ENCODE results near the gene DOK5. TPM values are rescaled to one million over a fixed set of nuclear protein-coding genes. Genes with fewer than 3 reads are reported as not detected.

Gene DOK5
- total and polyA plus RNA-seq, 10 of the 15 experiments (the other 5 are each of a cell fraction or from before 2014, with no cell fraction given), result 0.03 TPM; not detected in 9

DNA sequence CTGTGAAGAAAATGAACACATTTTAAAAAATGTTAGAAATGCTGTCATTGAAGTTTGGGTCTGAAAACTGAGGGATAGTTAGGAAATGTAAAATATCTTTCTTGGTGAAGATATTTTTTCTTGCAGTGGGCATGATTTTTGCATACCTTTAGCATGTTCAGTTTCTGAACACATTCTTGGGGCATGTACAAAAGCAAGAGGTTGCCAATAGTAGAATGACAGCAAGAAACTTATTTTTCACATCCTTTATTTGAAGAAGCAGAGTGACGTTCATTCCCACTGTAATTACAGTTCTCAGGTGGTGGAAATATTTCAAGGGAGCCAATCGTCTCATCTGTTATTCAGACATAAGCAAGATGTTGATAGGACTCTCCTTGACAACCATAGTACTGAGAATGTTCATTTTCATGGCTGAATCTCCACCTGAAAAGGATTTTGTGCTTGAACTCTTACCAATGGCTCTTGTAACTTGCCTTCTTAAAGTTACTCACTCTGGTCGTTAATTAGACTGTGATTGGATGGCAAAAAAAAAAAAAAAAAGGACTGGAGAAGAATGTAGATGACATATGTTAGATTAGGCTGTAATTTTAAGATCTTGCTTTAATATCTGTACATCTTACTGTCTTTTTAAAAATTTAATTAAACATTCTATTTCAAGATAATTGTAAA, 74.4 kb downstream of the DOK5 start:
- no peaks in the 10 kb centered on the region for H4K20me1 ChIP-seq (ENCODE audit: control insufficient read depth, insufficient read depth)
- no peaks in the 10 kb centered on the region for H3K4me1 ChIP-seq (ENCODE audit: control insufficient read depth, insufficient read depth, low read length)
- H3K9ac ChIP-seq (ENCODE audit: control insufficient read depth, insufficient read depth, low read length), result no peak overlapping the region
- H3K4me2 ChIP-seq (ENCODE audit: control insufficient read depth, insufficient read depth), result no peak overlapping the region
- no peak for FAIRE-seq
- WGBS (ENCODE audit: insufficient coverage, insufficient replicate concordance, low lambda C conversion rate, missing lambda C conversion rate), result 6% methylated on average over 3 of the region's 3 CpGs
- no peak overlapping the region for H2AFZ ChIP-seq (ENCODE audit: control insufficient read depth, low read depth, low read length)
- ChIA-PET CTCF (interaction anchor here (0.6 kb wide), 1 partner anchor 1224 kb away, joined by 4 read pairs; no protein-coding TSS in a partner anchor), SMC1A (ENCODE audit: uncharacterized antibody, unreplicated experiment) (no interaction called here), RAD21 (ENCODE audit: unreplicated experiment) (no interaction called here), POLR2A (no interaction called here)
- no peaks in the 10 kb centered on the region for H3K79me2 ChIP-seq (ENCODE audit: control insufficient read depth, insufficient read depth, low read length)
- H3K27me3 ChIP-seq (replicated peaks in 1 of 2; ENCODE audit: control insufficient read depth in 2 of 2, insufficient read depth in 2 of 2, low read length in 1 of 2), result no peaks in the 10 kb centered on the region
- no TSS peak for BruUV-seq (replicated peaks)
- peak; percentile 63; the same call in 1 of the 2 replicates for TF ChIP-seq NFXL1 (IDR thresholded peaks at IDR 0.05; ENCODE audit: borderline replicate concordance)
- no peak for TF ChIP-seq CEBPB (IDR thresholded peaks at IDR 0.05; ENCODE audit: borderline replicate concordance in 1 of 2, low read depth in 2 of 2, low read length in 2 of 2)
- TF ChIP-seq CREB1 (IDR thresholded peaks at IDR 0.05; ENCODE audit: low read depth), result no peak
- TF ChIP-seq YY1 (IDR thresholded peaks at IDR 0.05; ENCODE audit: low read depth, low read length), result no peak
- TF ChIP-seq ZNF24 (IDR thresholded peaks at IDR 0.05), result no peak
- ATAC-seq, result no peak
- in situ Hi-C loops (cut with MboI), result no loop called here
- no peak for DNase-seq (ENCODE audit: low read depth, low spot score)
- H3K27ac ChIP-seq (ENCODE audit: control insufficient read depth, insufficient read depth), result no peak overlapping the region
- H3K9me3 ChIP-seq (replicated peaks; ENCODE audit: control insufficient read depth, insufficient read depth, low read length), result no peaks in the 10 kb centered on the region
- intact Hi-C loops (cut with micrococcal nuclease; ENCODE audit: unreplicated experiment), result no loop called here
- H3K4me3 ChIP-seq, result no peak overlapping the region
- H3K36me3 ChIP-seq (ENCODE audit: control insufficient read depth in 2 of 2, insufficient read depth in 2 of 2, low read length in 1 of 2), result no peaks in the 10 kb centered on the region

DNA sequence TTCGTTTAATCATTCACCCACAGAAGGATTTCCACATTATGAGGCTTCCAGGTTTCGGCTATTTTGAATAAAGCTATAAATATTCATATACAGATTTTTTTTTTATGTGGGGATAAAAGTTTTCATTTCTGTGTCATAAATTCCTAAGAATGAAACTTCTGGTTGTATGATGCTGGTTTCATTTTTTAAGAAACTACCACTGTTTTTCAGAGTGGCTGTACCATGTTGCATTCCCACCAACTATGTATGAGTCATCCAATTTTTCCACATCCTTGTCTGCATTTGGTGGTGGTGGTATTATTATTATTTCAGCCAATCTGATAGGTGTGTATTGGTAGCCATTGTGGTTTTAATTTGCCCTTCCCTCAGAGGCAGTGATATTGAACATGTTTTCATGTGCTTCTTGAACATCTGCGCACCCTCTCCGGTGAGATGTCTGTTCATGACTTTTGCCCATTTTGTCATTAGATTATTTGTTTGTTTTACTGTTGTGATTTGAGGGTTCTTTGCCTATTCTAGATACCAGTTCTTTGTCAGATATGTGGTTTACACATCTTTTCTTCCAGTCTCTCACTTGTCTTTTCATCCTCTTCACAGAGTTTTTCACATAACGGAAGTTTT, 75.5 kb downstream of the DOK5 start:
- RAD21 ChIA-PET (ENCODE audit: unreplicated experiment), result no interaction called here
- Histone ChIP-seq H2AFZ (ENCODE audit: control insufficient read depth, low read depth, low read length) (no peak overlapping the region), H3K4me3 (no peak overlapping the region), H4K20me1 (ENCODE audit: control insufficient read depth, insufficient read depth) (no peaks in the 10 kb centered on the region), H3K9ac (ENCODE audit: control insufficient read depth, insufficient read depth, low read length) (no peak overlapping the region), H3K79me2 (ENCODE audit: control insufficient read depth, insufficient read depth, low read length) (no peaks in the 10 kb centered on the region), H3K27ac (ENCODE audit: control insufficient read depth, insufficient read depth) (no peak overlapping the region), H3K4me1 (ENCODE audit: control insufficient read depth, insufficient read depth, low read length) (no peaks in the 10 kb centered on the region), H3K9me3 (replicated peaks; ENCODE audit: control insufficient read depth, insufficient read depth, low read length) (no peaks in the 10 kb centered on the region), H3K27me3 (replicated peaks in 1 of 2; ENCODE audit: control insufficient read depth in 2 of 2, insufficient read depth in 2 of 2, low read length in 1 of 2) (no peaks in the 10 kb centered on the region), H3K36me3 (ENCODE audit: control insufficient read depth in 2 of 2, insufficient read depth in 2 of 2, low read length in 1 of 2) (no peaks in the 10 kb centered on the region), H3K4me2 (ENCODE audit: control insufficient read depth, insufficient read depth) (no peak overlapping the region)
- intact Hi-C loops (cut with micrococcal nuclease; ENCODE audit: unreplicated experiment) (no loop called here), in situ Hi-C loops (cut with MboI) (no loop called here)
- 54% methylated on average over 5 of the region's 5 CpGs for WGBS (ENCODE audit: insufficient coverage, insufficient replicate concordance, low lambda C conversion rate, missing lambda C conversion rate)
- BruUV-seq (replicated peaks), result no TSS peak
- ATAC-seq (no peak), DNase-seq (ENCODE audit: low read depth, low spot score) (no peak), FAIRE-seq (no peak)
- SMC1A ChIA-PET (ENCODE audit: uncharacterized antibody, unreplicated experiment), result no interaction called here
- TF ChIP-seq, protein P1, sequence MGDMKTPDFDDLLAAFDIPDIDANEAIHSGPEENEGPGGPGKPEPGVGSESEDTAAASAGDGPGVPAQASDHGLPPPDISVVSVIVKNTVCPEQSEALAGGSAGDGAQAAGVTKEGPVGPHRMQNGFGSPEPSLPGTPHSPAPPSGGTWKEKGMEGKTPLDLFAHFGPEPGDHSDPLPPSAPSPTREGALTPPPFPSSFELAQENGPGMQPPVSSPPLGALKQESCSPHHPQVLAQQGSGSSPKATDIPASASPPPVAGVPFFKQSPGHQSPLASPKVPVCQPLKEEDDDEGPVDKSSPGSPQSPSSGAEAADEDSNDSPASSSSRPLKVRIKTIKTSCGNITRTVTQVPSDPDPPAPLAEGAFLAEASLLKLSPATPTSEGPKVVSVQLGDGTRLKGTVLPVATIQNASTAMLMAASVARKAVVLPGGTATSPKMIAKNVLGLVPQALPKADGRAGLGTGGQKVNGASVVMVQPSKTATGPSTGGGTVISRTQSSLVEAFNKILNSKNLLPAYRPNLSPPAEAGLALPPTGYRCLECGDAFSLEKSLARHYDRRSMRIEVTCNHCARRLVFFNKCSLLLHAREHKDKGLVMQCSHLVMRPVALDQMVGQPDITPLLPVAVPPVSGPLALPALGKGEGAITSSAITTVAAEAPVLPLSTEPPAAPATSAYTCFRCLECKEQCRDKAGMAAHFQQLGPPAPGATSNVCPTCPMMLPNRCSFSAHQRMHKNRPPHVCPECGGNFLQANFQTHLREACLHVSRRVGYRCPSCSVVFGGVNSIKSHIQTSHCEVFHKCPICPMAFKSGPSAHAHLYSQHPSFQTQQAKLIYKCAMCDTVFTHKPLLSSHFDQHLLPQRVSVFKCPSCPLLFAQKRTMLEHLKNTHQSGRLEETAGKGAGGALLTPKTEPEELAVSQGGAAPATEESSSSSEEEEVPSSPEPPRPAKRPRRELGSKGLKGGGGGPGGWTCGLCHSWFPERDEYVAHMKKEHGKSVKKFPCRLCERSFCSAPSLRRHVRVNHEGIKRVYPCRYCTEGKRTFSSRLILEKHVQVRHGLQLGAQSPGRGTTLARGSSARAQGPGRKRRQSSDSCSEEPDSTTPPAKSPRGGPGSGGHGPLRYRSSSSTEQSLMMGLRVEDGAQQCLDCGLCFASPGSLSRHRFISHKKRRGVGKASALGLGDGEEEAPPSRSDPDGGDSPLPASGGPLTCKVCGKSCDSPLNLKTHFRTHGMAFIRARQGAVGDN (IDR thresholded peaks at IDR 0.05), result no peak
- TF ChIP-seq, protein P2, sequence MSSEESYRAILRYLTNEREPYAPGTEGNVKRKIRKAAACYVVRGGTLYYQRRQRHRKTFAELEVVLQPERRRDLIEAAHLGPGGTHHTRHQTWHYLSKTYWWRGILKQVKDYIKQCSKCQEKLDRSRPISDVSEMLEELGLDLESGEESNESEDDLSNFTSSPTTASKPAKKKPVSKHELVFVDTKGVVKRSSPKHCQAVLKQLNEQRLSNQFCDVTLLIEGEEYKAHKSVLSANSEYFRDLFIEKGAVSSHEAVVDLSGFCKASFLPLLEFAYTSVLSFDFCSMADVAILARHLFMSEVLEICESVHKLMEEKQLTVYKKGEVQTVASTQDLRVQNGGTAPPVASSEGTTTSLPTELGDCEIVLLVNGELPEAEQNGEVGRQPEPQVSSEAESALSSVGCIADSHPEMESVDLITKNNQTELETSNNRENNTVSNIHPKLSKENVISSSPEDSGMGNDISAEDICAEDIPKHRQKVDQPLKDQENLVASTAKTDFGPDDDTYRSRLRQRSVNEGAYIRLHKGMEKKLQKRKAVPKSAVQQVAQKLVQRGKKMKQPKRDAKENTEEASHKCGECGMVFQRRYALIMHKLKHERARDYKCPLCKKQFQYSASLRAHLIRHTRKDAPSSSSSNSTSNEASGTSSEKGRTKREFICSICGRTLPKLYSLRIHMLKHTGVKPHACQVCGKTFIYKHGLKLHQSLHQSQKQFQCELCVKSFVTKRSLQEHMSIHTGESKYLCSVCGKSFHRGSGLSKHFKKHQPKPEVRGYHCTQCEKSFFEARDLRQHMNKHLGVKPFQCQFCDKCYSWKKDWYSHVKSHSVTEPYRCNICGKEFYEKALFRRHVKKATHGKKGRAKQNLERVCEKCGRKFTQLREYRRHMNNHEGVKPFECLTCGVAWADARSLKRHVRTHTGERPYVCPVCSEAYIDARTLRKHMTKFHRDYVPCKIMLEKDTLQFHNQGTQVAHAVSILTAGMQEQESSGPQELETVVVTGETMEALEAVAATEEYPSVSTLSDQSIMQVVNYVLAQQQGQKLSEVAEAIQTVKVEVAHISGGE (CRISPR knock-in tag; IDR thresholded peaks at IDR 0.05), result no peak
- CTCF ChIA-PET, result no interaction called here
- POLR2A ChIA-PET, result no interaction called here
